ENCODE data around the gene MTMR11. TPM values are rescaled to one million over a fixed set of nuclear protein-coding genes. Genes with fewer than 3 reads are reported as not detected.
A peak's percentile ranks its signal among the peaks of the same experiment; 100 is the strongest.

The MTMR11 gene
- total RNA-seq, 1 experiment from 2014 or later = 23.8 TPM

- CTCF ChIA-PET = interaction anchor here (0.6 kb wide), 1 partner anchor 42 kb away, joined by 3 read pairs; no protein-coding TSS in a partner anchor
Measured at GRCh38 chr1:149932474-149932873, 4.2 kb downstream of the MTMR11 start.

GRCh38 chr1:149931212-149931790 lies 5.4 kb downstream of the MTMR11 start:
- Mint-ChIP-seq H3K27me3 (ENCODE audit: insufficient read depth, unreplicated experiment) (no peaks in the 10 kb centered on the region), H3K4me1 (ENCODE audit: insufficient read depth, unreplicated experiment) (peaks cover 48% of the 10 kb centered on the region), H3K9me3 (ENCODE audit: unreplicated experiment) (no peaks in the 10 kb centered on the region), H3K4me3 (ENCODE audit: unreplicated experiment) (peak overlapping the region; percentile 2), H3K36me3 (ENCODE audit: insufficient read depth, unreplicated experiment) (peaks cover 10% of the 10 kb centered on the region), H3K27ac (ENCODE audit: low read depth, unreplicated experiment) (peak overlapping the region; percentile 61)
- DNase-seq (ENCODE audit: unreplicated experiment) = peak; percentile 59
- ChIA-PET CTCF (interaction anchor here (0.6 kb wide), 2 partner anchors 141 to 256 kb away, joined by 3 to 5 read pairs; no protein-coding TSS in a partner anchor), POLR2A (interaction anchor here (0.6 to 7.3 kb wide), 2 partner anchors 12 to 43 kb away, joined by 3 to 228 read pairs; a partner anchor contains a TSS)
- no TSS peak for BruUV-seq (replicated peaks)
- no peak for TF ChIP-seq CTCF (IDR thresholded peaks at IDR 0.05; ENCODE audit: unreplicated experiment)
- intact Hi-C loops (cut with micrococcal nuclease) = no loop called here

More at GRCh38 chr1:149932474-149932873, 4.2 kb downstream of the MTMR11 start:
- POLR2A ChIA-PET = interaction anchor here (1.5 to 7.3 kb wide), 2 partner anchors 44 to 78 kb away, joined by 4 to 228 read pairs; partner anchors contain the start of gene OTUD7B
- H3K4me3 Mint-ChIP-seq (ENCODE audit: unreplicated experiment) = no peak overlapping the region
- no TSS peak for BruUV-seq (replicated peaks)
- H3K4me1 Mint-ChIP-seq (ENCODE audit: insufficient read depth, unreplicated experiment) = peaks cover 59% of the 10 kb centered on the region
- peaks cover 5% of the 10 kb centered on the region for H3K36me3 Mint-ChIP-seq (ENCODE audit: insufficient read depth, unreplicated experiment)
- DNase-seq (ENCODE audit: unreplicated experiment) = no peak
- no peaks in the 10 kb centered on the region for H3K9me3 Mint-ChIP-seq (ENCODE audit: unreplicated experiment)
- no peaks in the 10 kb centered on the region for H3K27me3 Mint-ChIP-seq (ENCODE audit: insufficient read depth, unreplicated experiment)
- no peak overlapping the region for H3K27ac Mint-ChIP-seq (ENCODE audit: low read depth, unreplicated experiment)
- intact Hi-C loops (cut with micrococcal nuclease) = no loop called here
- no peak for TF ChIP-seq CTCF (IDR thresholded peaks at IDR 0.05; ENCODE audit: unreplicated experiment)

- H3K9me3 Mint-ChIP-seq (ENCODE audit: unreplicated experiment) = no peaks in the 10 kb centered on the region
- H3K4me1 Mint-ChIP-seq (ENCODE audit: insufficient read depth, unreplicated experiment) = peaks cover 54% of the 10 kb centered on the region
- intact Hi-C loops (cut with micrococcal nuclease) = no loop called here
- CTCF ChIA-PET = interaction anchor here (1.0 to 1.6 kb wide), 5 partner anchors 8 to 41 kb away, joined by 3 to 6 read pairs (median 4); a partner anchor contains a TSS
- no TSS peak for BruUV-seq (replicated peaks)
- H3K4me3 Mint-ChIP-seq (ENCODE audit: unreplicated experiment) = no peak overlapping the region
- H3K27me3 Mint-ChIP-seq (ENCODE audit: insufficient read depth, unreplicated experiment) = no peaks in the 10 kb centered on the region
- peak overlapping the region; percentile 61 for H3K27ac Mint-ChIP-seq (ENCODE audit: low read depth, unreplicated experiment)
- POLR2A ChIA-PET = interaction anchor here (0.6 to 7.3 kb wide), 5 partner anchors 8 to 181 kb away, joined by 3 to 228 read pairs (median 6); partner anchors contain the start of gene MTMR11
- no peak for DNase-seq (ENCODE audit: unreplicated experiment)
- peaks cover 24% of the 10 kb centered on the region for H3K36me3 Mint-ChIP-seq (ENCODE audit: insufficient read depth, unreplicated experiment)
- no peak for TF ChIP-seq CTCF (IDR thresholded peaks at IDR 0.05; ENCODE audit: unreplicated experiment)
Measured at GRCh38 chr1:149929856-149930255, 6.8 kb downstream of the MTMR11 start.

- Mint-ChIP-seq H3K27me3 (ENCODE audit: insufficient read depth, unreplicated experiment) (no peaks in the 10 kb centered on the region), H3K36me3 (ENCODE audit: insufficient read depth, unreplicated experiment) (peaks cover 39% of the 10 kb centered on the region), H3K9me3 (ENCODE audit: unreplicated experiment) (no peaks in the 10 kb centered on the region), H3K4me3 (ENCODE audit: unreplicated experiment) (peak overlapping the region; percentile 99), H3K27ac (ENCODE audit: low read depth, unreplicated experiment) (peak overlapping the region; percentile 87), H3K4me1 (ENCODE audit: insufficient read depth, unreplicated experiment) (peaks cover 67% of the 10 kb centered on the region)
- BruUV-seq (replicated peaks) = no TSS peak
- DNase-seq (ENCODE audit: unreplicated experiment) = no peak
- no peak for TF ChIP-seq CTCF (IDR thresholded peaks at IDR 0.05; ENCODE audit: unreplicated experiment)
- ChIA-PET POLR2A (interaction anchor here (0.7 to 7.3 kb wide), 23 partner anchors 10 to 942 kb away, joined by 3 to 228 read pairs (median 5); partner anchors contain the start of genes BOLA1, MTMR11, OTUD7B and VPS45), CTCF (interaction anchor here (0.6 to 1.6 kb wide), 8 partner anchors 9 to 282 kb away, joined by 3 to 6 read pairs (median 3); no protein-coding TSS in a partner anchor)
- intact Hi-C loops (cut with micrococcal nuclease) = no loop called here
Measured at GRCh38 chr1:149928401-149928724, 8.3 kb downstream of the MTMR11 start.
